GM20431 (cell line): ENCODE data around the gene ST8SIA6.
"Not testable (repeated sequence)": the region's sequence is repeated elsewhere in the genome, so short reads cannot be mapped to it uniquely, and the experiment has no call there.

ENCODE experiments used
- in situ Hi-C: fragments of 300-500 bp; cut with MseI, MboI; formaldehyde crosslinking; loops from one replicate; pipeline ENCODE4 v1.15.0; 2020; ENCODE audit warnings: low sequenced_read_pairs; ENCODE audit not compliant: unreplicated experiment

ST8SIA6 gene

GRCh38 chr10:17353568-17354300 lies 100.7 kb downstream of the ST8SIA6 start:
- in situ Hi-C loops: no loop called here

GRCh38 chr10:17352583-17352982 lies 101.8 kb downstream of the ST8SIA6 start:
- in situ Hi-C loops: no loop called here

- in situ Hi-C loops: no loop called here
Measured at GRCh38 chr10:17351506-17351905, 102.9 kb downstream of the ST8SIA6 start.

DNA sequence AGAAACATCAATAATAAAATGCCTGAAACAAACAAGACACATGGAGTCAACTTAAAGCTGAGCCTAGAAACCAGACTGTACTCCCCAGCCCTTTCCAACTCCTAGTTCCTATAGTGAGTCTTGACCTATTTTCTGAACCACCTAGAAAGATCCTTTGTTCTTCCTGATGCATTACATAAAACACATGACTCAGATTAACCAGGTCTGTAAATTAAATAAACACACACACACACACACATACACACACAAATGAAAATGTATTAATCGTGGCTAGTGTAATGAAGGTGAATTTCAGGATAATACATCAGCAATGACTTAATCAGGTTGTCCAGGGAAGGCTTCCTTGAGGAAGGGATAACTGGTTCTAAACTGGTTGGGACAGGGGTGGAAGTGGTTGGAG lies 104.7 kb downstream of the ST8SIA6 start:
- in situ Hi-C loops: no loop called here

DNA sequence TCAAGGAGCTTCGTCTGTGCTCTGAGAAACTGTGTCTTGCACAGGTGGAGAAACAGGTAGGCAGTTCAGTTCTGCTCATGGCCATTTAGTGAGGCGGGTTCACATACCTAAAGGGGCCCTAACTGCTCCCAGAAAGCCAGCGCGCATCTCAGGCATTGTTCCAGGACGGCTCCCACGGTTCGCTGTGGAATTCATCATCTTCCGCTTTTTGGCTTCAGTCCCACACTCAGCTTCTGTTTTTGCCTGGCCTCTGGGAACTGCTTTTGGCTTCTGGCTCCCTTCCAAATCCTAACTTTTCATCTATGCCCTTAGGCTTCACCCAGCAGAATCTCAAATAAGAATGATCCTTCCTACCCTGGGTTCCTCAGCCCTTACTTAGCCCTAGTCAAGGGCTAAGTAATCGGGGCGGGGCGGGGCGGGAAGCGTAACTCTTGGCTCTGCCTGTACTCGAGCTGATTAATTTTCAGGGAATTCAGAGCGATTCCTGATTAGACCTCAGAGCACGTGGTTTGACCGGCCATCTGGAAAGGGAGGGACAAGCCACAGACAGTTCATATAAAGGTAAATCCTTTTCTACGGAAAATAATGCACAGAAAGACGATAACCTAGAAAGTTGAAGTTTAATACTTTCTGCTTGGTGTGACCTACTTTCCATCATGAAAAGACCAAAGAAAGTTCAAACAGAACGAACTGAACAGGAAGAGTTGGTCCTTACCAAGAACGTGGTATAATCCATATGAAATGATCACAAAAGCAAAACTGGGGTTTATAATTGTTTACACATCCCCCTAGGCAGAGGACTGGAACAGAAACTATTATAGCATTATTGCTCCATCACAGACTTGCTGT lies 105.7 kb downstream of the ST8SIA6 start:
- in situ Hi-C loops: no loop called here

GRCh38 chr10:17348011-17348500 lies 106.3 kb downstream of the ST8SIA6 start:
- in situ Hi-C loops: no loop called here

- in situ Hi-C loops: no loop called here
Measured at GRCh38 chr10:17344206-17344605, 110.2 kb downstream of the ST8SIA6 start.

DNA sequence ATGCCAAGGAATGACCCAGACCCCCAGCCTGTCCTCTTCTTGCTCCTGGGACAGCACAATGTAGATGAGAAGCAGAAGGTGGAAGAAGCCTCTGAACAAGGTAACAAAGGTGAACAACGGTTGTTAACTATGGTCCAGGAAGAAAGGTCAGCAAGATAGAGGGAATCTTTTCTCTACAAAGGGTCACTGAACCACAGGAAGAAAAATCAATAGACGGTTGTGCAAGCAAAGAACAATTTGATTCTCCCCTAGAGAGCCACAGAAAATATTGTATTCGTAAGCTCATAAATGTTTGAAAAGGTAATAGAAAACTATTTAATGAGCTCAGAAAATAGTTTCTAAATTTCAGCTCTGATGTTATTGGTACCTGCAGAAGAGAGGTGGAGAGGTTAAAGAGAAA lies 111.3 kb downstream of the ST8SIA6 start:
- in situ Hi-C loops: no loop called here

DNA sequence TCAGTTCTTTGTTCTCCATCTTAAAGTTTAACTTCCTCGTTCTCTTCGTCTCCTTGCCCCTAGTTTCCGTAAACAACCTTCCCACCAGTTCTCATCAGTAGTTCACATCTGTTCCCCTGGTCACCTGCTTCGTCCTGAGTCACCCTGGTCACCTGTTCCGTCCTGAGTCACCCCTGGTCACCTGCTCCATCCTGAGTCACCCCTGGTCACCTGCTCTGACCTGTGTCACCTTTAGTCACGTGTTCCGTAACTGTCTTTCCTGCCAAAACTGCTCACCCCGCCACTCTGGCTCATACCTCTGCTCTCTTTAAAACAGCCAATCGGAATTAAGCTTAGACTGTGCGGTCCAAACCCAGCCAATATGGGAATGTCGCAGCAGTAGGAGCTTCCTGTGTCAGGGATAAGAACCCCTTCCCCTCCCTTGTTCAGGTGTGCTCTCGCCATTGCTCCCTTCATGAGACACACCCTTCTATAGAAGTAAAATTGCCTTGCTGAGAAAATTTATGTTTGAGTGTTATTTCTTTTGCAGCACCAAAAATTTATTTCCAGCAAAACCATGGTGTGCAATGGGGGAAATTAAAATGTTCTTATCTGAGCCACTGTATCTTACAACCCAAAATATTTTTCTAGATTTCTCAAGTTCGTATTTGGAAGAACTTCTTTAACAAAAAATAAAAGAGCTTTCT lies 114.1 kb downstream of the ST8SIA6 start:
- in situ Hi-C loops: no loop called here

GRCh38 chr10:17335065-17335464 lies 119.3 kb downstream of the ST8SIA6 start:
- in situ Hi-C loops: no loop called here

- in situ Hi-C loops: no loop called here
Measured at GRCh38 chr10:17330501-17330900, 123.9 kb downstream of the ST8SIA6 start.

DNA sequence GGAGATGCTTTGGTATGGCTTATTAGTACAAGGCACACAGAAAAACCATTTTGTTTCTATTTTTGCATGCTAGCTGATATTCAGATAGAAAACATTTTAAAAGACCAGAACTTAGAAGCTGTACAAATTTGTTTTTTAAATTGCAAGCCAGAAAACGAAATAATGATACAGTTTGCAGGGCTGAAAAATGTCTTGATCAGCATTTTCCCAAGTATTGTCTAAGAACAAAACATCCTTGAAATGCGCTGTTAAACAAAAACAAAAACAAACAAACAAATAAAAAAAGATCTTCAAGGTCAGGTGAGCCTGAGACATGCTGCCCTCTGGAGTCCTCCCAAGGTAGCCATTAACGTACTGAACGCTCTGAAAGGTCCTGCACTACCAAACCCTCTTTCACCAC lies 128.0 kb downstream of the ST8SIA6 start:
- in situ Hi-C loops: no loop called here

DNA sequence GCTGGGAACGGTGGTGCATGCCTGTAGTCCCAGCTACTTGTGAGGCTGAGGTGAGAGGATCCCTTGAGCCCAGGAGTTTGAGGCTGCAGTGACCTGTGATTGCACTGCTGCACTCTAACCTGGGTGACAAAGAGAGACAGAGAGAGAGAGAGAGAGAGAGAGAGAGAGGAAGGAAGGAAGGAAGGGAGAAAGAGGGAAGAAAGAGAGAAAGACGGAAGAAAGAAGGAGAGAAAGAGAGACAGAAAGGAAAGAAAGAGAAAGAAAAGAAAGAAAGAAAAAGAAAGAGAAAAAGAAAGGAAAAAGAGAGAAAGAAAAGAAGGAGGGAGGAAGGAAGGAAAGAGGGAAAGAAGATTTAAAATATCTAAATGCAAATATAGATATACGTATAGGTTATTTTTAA lies 132.4 kb downstream of the ST8SIA6 start:
- in situ Hi-C loops: not testable (repeated sequence)

GRCh38 chr10:17316488-17317170 lies 137.8 kb downstream of the ST8SIA6 start:
- in situ Hi-C loops: no loop called here

DNA sequence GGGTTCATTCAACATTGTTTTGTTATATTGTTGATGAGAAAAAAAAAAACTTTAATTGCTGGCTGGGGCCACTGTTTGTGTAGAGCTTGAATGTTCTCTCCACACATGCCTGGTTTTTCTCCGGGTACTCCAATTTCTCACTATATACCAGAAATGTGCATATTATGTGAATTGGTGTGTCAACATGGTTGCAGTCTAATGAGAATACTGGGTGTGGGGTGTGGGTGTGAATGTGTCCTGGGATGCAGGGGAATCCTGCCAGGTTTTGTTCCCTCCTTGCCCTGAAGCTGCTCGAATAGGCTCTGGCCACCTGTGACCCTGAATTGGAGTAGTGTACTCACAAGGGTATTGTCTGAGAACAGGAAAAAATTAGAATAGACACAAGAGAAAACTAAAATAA lies 145.0 kb downstream of the ST8SIA6 start:
- in situ Hi-C loops: no loop called here

DNA sequence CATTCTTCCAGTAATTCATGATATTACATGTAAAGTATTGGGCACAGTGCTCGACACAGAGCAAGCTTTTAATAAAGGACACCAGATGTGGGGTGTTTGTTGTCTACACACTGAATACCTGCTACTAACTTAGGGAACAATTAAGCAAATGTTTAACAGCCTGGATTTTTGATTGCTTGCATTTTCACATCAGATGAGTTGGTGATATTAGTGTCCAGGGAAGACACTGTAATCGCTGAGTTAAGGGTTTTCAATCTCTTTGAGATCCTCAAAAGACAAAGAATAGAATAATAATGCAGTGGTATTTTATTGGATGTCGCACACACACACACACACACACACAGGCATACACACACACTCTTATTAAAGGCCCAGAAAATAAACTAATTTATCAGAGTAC lies 147.3 kb downstream of the ST8SIA6 start:
- in situ Hi-C loops: no loop called here

DNA sequence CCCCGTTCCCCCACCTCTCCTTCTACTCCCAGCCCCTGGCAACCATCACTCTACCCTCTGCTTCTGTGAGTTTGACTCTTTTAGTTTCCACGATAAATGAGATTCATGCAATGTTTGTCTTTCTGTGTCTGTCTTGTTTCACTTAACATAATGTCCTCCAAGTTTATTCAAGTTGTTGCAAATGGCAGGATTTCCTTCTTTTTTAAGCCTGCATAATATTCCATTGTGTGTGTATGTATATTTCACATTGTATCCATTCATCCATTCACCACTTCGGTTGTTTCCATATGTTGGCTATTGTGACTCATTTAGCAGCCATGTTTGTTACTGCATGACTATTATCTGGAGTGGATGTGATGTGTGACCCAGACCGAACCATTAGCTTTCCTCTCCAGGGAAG lies 162.0 kb downstream of the ST8SIA6 start:
- in situ Hi-C loops: no loop called here

- in situ Hi-C loops: no loop called here
Measured at GRCh38 chr10:17290226-17290625, 164.2 kb downstream of the ST8SIA6 start.

DNA sequence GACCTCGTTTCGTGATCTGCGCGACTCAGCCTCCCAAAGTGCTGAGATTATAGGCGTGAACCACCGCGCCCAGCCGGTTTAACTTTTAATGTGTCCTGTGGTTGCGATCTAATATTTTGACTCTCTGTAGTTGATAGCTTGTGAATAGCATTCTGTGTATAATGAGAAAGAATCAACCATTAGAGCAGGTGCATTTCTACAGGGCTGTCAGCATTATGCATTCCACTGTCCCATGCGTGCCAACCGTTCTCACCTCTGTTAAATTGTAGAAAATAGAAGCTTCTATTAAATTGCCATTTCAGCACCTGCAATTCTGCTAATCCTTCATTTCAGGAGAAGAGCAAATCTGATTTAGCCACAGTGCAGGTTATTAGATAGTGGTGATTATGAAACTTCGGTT lies 164.6 kb downstream of the ST8SIA6 start:
- in situ Hi-C loops: no loop called here
